ENCODE results near the gene CLIC5. TPM values are rescaled to one million over a fixed set of nuclear protein-coding genes. Genes with fewer than 3 reads are reported as not detected.

CLIC5 gene
- total RNA-seq, 1 donor from 2014 or later = not detected

DNA sequence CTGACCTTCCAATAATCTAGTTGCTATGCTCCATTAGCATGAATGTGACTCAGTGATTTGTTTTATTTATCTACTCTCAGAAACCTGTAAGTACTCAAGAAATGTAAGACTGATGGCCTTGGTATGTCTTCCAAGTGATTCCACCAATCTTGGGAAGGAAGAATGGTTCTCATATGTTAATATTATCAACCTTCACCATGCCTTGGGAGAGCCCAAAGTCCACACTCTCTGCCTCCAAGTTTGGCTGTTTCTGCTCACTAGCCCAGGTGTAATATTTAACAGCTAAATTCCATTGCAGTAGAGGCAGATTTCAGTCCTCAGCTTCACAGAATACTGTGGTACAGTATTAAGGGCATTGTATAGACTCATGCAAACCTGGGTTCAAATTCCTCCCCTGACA is 51.8 kb downstream of the CLIC5 start:
- no peak for DNase-seq (ENCODE audit: extremely low spot score, unreplicated experiment)

DNA sequence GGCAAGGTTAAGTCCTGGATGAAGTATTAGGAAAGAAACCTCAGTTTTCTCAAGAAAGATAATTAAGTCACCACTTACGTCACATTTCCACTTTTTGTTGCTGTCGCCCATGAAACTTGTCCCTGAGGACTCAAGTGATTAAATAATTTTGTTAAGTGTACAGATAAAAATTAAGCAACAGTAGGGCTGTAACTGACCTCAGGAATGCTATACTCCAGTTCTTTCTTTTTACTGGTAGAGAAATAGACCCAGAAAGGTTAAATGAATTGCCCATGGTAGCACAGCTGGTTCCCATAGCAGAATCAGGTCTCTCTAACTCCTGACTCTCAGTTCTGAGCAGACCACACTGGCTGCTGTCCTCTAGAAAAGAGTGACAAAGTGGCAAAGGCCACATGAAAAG is 54.5 kb downstream of the CLIC5 start:
- peaks cover 5% of the 10 kb centered on the region for H3K27me3 Mint-ChIP-seq (ENCODE audit: unreplicated experiment)
- H3K9me3 Mint-ChIP-seq (ENCODE audit: unreplicated experiment) = no peaks in the 10 kb centered on the region
- DNase-seq (ENCODE audit: extremely low spot score, unreplicated experiment) = no peak
- TF ChIP-seq CTCF (IDR thresholded peaks at IDR 0.05) = no peak
- H3K4me3 Mint-ChIP-seq (ENCODE audit: unreplicated experiment) = no peak overlapping the region
- H3K4me1 Mint-ChIP-seq (ENCODE audit: unreplicated experiment) = peaks cover 17% of the 10 kb centered on the region
- no peak overlapping the region for H3K27ac Mint-ChIP-seq (ENCODE audit: unreplicated experiment)
- H3K36me3 Mint-ChIP-seq (ENCODE audit: unreplicated experiment) = no peaks in the 10 kb centered on the region

More for the DNA sequence above, 51.8 kb downstream of the CLIC5 start:
- no peaks in the 10 kb centered on the region for H3K9me3 Mint-ChIP-seq (ENCODE audit: unreplicated experiment)
- H3K27ac Mint-ChIP-seq (ENCODE audit: unreplicated experiment) = no peak overlapping the region
- H3K36me3 Mint-ChIP-seq (ENCODE audit: unreplicated experiment) = no peaks in the 10 kb centered on the region
- no peak overlapping the region for H3K4me3 Mint-ChIP-seq (ENCODE audit: unreplicated experiment)
- H3K27me3 Mint-ChIP-seq (ENCODE audit: unreplicated experiment) = no peaks in the 10 kb centered on the region
- TF ChIP-seq CTCF (IDR thresholded peaks at IDR 0.05) = no peak
- peaks cover 26% of the 10 kb centered on the region for H3K4me1 Mint-ChIP-seq (ENCODE audit: unreplicated experiment)

DNA sequence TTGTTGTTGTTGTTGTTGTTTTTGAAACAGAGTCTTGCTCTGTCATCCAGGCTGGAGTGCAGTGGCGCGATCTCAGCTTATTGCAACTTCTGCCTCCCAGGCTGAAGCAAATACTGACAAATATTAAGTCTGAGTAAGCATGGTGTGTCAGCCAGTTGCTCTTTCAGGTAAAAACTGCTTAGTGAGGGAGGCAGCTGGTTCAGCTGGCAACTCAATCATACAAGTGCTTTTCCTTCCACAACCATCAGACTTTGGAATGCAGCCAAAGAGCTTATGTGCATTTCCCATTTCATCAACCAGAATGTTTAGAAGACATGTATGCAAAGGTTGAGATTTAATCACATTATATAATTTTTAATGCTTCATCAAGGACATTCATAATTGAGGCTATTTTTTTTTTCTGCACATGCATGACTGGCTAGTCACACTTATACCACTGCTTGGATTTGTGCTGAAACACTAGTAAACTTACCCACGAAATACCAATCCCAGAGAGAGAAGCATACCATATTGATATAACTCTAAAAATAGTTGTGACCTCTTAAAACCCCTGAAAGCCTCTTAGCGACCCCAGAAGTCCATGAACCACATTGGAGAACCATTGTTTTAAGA is 56.0 kb downstream of the CLIC5 start:
- Mint-ChIP-seq H3K36me3 (ENCODE audit: unreplicated experiment) (no peaks in the 10 kb centered on the region), H3K27ac (ENCODE audit: unreplicated experiment) (no peak overlapping the region), H3K4me3 (ENCODE audit: unreplicated experiment) (no peak overlapping the region), H3K27me3 (ENCODE audit: unreplicated experiment) (peaks cover 15% of the 10 kb centered on the region), H3K9me3 (ENCODE audit: unreplicated experiment) (no peaks in the 10 kb centered on the region), H3K4me1 (ENCODE audit: unreplicated experiment) (peaks cover 5% of the 10 kb centered on the region)
- TF ChIP-seq CTCF (IDR thresholded peaks at IDR 0.05) = no peak
- no peak for DNase-seq (ENCODE audit: extremely low spot score, unreplicated experiment)

GRCh38 chr6:45956663-45957062 is 59.0 kb downstream of the CLIC5 start:
- TF ChIP-seq CTCF (IDR thresholded peaks at IDR 0.05) = no peak
- Mint-ChIP-seq H3K4me1 (ENCODE audit: unreplicated experiment) (peaks cover 6% of the 10 kb centered on the region), H3K27ac (ENCODE audit: unreplicated experiment) (no peak overlapping the region), H3K27me3 (ENCODE audit: unreplicated experiment) (peaks cover 28% of the 10 kb centered on the region), H3K36me3 (ENCODE audit: unreplicated experiment) (no peaks in the 10 kb centered on the region), H3K4me3 (ENCODE audit: unreplicated experiment) (no peak overlapping the region), H3K9me3 (ENCODE audit: unreplicated experiment) (no peaks in the 10 kb centered on the region)
- no peak for DNase-seq (ENCODE audit: extremely low spot score, unreplicated experiment)

DNA sequence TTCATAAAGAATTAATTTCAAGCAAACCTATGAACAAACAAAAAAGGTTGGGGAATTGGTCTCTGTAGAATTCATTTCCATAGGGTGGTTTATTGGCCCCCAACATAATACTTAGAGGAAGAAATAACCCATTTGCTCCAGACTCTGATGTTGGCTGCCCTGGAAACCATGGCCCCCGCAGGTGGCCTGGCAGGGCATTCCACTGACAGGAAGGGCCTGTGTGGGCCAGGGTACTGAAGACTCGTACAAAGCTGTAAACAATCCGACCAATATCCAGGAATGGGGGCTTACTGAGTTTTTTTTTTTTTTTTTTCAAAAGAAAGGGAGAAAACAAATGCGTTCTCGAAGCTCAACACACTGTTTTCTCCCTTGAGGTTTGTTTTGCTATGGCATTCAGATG is 59.5 kb downstream of the CLIC5 start:
- Mint-ChIP-seq H3K27me3 (ENCODE audit: unreplicated experiment) (peaks cover 32% of the 10 kb centered on the region), H3K4me1 (ENCODE audit: unreplicated experiment) (peaks cover 11% of the 10 kb centered on the region), H3K27ac (ENCODE audit: unreplicated experiment) (no peak overlapping the region), H3K36me3 (ENCODE audit: unreplicated experiment) (no peaks in the 10 kb centered on the region), H3K9me3 (ENCODE audit: unreplicated experiment) (no peaks in the 10 kb centered on the region), H3K4me3 (ENCODE audit: unreplicated experiment) (no peak overlapping the region)
- TF ChIP-seq CTCF (IDR thresholded peaks at IDR 0.05) = no peak
- DNase-seq (ENCODE audit: extremely low spot score, unreplicated experiment) = no peak
